ENCODE measurements around the gene RHEBL1. TPM values are rescaled to one million over a fixed set of nuclear protein-coding genes. Genes with fewer than 3 reads are reported as not detected.

Gene RHEBL1
- total RNA-seq, 2 donors from 2014 or later = 0.35 TPM; not detected in 1

- Histone ChIP-seq H3K9me3 (no peaks in the 10 kb centered on the region), H3K27me3 (no peaks in the 10 kb centered on the region), H3K27ac (no peak overlapping the region), H3K4me1 (peaks cover 0 to 29% of the 10 kb centered on the region in 2 donors), H3K36me3 (peaks cover 56% of the 10 kb centered on the region), H3K4me3 (no peak overlapping the region)
- DNase-seq (ENCODE audit: low spot score) = no peak
- no peak for TF ChIP-seq CTCF (IDR thresholded peaks at IDR 0.05)
Measured at GRCh38 chr12:49021292-49021915, 48.4 kb downstream of the RHEBL1 start.

DNA sequence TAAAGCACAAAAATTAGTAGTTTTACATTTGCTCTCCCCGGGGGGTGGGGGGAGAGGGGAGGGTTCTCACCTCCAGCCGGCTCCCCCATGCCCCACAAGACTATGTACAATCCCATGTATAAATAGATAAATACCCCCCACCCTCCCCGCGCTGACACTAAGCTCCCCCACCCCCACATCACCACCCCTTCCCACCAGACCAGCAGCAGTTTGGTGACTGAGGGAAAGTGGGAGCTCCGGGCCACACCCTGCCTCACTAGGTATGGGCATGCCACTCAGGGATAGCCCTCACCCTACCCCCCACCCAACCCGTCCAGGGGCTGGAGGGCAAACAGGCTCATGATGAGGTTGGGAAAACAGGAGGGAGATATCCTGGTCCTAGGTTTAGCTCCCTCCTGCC, 49.3 kb downstream of the RHEBL1 start:
- peaks cover 0 to 39% of the 10 kb centered on the region in 2 donors for H3K4me1 ChIP-seq
- H3K36me3 ChIP-seq = peaks cover 47% of the 10 kb centered on the region
- no peak overlapping the region for H3K4me3 ChIP-seq
- H3K27ac ChIP-seq = no peak overlapping the region
- no peak for DNase-seq (ENCODE audit: low spot score)
- no peaks in the 10 kb centered on the region for H3K9me3 ChIP-seq
- no peak for TF ChIP-seq CTCF (IDR thresholded peaks at IDR 0.05)
- H3K27me3 ChIP-seq = no peaks in the 10 kb centered on the region

- DNase-seq (ENCODE audit: low spot score) = no peak
- peak overlapping the region in 1 of 2 donors; percentile 81 for H3K4me3 ChIP-seq
- no peaks in the 10 kb centered on the region for H3K9me3 ChIP-seq
- peak in 1 of 2 donors; percentile 24 for TF ChIP-seq CTCF (IDR thresholded peaks at IDR 0.05)
- no peaks in the 10 kb centered on the region for H3K27me3 ChIP-seq
- H3K27ac ChIP-seq = peak overlapping the region; percentile 93 to 97
- peaks cover 0 to 47% of the 10 kb centered on the region in 2 donors for H3K4me1 ChIP-seq
- peaks cover 39% of the 10 kb centered on the region for H3K36me3 ChIP-seq
Measured at GRCh38 chr12:49019443-49020324, 50.1 kb downstream of the RHEBL1 start.

DNA sequence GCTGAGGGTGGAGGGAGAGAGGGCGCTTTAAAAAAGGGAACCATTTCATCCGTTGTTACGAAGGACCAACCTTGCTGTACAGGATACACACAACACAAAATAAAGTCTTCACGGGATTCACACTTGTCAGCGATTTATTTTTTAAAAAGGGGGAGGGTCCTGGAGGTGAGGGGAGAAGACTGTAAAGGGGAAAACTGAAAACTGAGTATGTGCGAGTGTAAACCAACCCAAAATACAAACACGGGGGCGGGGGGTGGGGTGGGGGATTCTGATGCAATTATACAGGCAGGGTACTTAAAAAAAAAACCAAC, 50.7 kb downstream of the RHEBL1 start:
- TF ChIP-seq CTCF (IDR thresholded peaks at IDR 0.05) = no peak
- H3K9me3 ChIP-seq = no peaks in the 10 kb centered on the region
- peak overlapping the region; percentile 80 to 81 for H3K4me3 ChIP-seq
- no peaks in the 10 kb centered on the region for H3K27me3 ChIP-seq
- no peak for DNase-seq (ENCODE audit: low spot score)
- H3K4me1 ChIP-seq = peaks cover 0 to 52% of the 10 kb centered on the region in 2 donors
- peak overlapping the region; percentile 93 to 97 for H3K27ac ChIP-seq
- H3K36me3 ChIP-seq = peaks cover 33% of the 10 kb centered on the region

GRCh38 chr12:49018261-49019119, 51.3 kb downstream of the RHEBL1 start, which contains the start of gene PRKAG1:
PRKAG1 (minus strand) TSS chr12:49018776; CDS start chr12:49018740, 36 bp downstream.
- H3K36me3 ChIP-seq = peaks cover 27% of the 10 kb centered on the region
- peak; percentile 46 to 61 for TF ChIP-seq CTCF (IDR thresholded peaks at IDR 0.05)
- H3K27me3 ChIP-seq = no peaks in the 10 kb centered on the region
- peak; percentile 97 for DNase-seq (ENCODE audit: low spot score)
- peaks cover 0 to 56% of the 10 kb centered on the region in 2 donors for H3K4me1 ChIP-seq
- H3K9me3 ChIP-seq = no peaks in the 10 kb centered on the region
- peak within 1 kb of the TSS; percentile 93 to 97 for H3K27ac ChIP-seq
- peak within 1 kb of the TSS; percentile 80 to 81 for H3K4me3 ChIP-seq
